Activated B cell treated with CpG ODN at 0.5 μM for 24 hours (primary cell): Measurements from ENCODE around the gene UBALD2. TPM values are rescaled to one million over a fixed set of nuclear protein-coding genes. Genes with fewer than 3 reads are reported as not detected.
"Not testable (repeated sequence)": the region's sequence is repeated elsewhere in the genome, so short reads cannot be mapped to it uniquely, and the experiment has no call there.

Experiments
- ATAC-seq: fragments of 200-7000 bp; cut with Tn5 transposase; one replicate; pipeline ENCODE4 v1.10.0; 2021; ENCODE audit warnings: low read depth, mild to moderate bottlenecking, moderate library complexity
- CTCF ChIA-PET: fragments of 350-600 bp; sonication (Branson Sonifier 250); formaldehyde crosslinking; loops from one replicate; lab custom pipeline; 2021; ENCODE audit warnings: antibody characterized with exemption; lab: Charles Lee
- POLR2A ChIA-PET: fragments of 350-600 bp; sonication (Branson Sonifier 250); formaldehyde crosslinking; loops from one replicate; lab custom pipeline; 2021; ENCODE audit warnings: antibody characterized with exemption; lab: Charles Lee
- DNase-seq: peaks from one replicate; pipeline ENCODE4 v3.0.0; 2022
- H3K27ac Mint-ChIP-seq: one replicate; pipeline ENCODE4 v1.8.0; 2020; ENCODE audit warnings: mixed read lengths
- H3K27me3 Mint-ChIP-seq: one replicate; pipeline ENCODE4 v1.8.0; 2021; ENCODE audit warnings: mixed read lengths
- H3K36me3 Mint-ChIP-seq: one replicate; pipeline ENCODE4 v1.8.0; 2021; ENCODE audit warnings: low read depth, mixed read lengths
- H3K4me1 Mint-ChIP-seq: one replicate; pipeline ENCODE4 v1.8.0; 2021; ENCODE audit warnings: mixed read lengths
- H3K4me3 Mint-ChIP-seq: one replicate; pipeline ENCODE4 v1.8.0; 2020; ENCODE audit warnings: mild to moderate bottlenecking, mixed read lengths
- H3K9me3 Mint-ChIP-seq: one replicate; pipeline ENCODE4 v1.8.0; 2020; ENCODE audit warnings: mixed read lengths
- intact Hi-C: fragments of 100-400 bp; cut with micrococcal nuclease; formaldehyde crosslinking; loops from one replicate; pipeline ENCODE4 v1.15.1; 2024
- total RNA-seq: library from RNA; stranded (reverse); gene quantifications from 2 replicates; pipeline ENCODE4 v1.2.3, GENCODE V29; 2022
- TF ChIP-seq, protein P1 (sequence below): fragments of 200-600 bp; IDR thresholded peaks from one replicate; pipeline ENCODE4 v1.8.0; 2022; ENCODE audit warnings: antibody characterized with exemption, mild to moderate bottlenecking

The UBALD2 gene
- total RNA-seq, 1 donor from 2014 or later, result 152 TPM

- ATAC-seq, result no peak
- ChIA-PET POLR2A (interaction anchor here (0.7 to 17.7 kb wide), 15 partner anchors 3 to 487 kb away, joined by 3 to 481 read pairs (median 7); partner anchors contain the start of genes FOXJ1, RNF157 and UBALD2), CTCF (interaction anchor here (0.9 to 2.6 kb wide), 3 partner anchors 13 to 146 kb away, joined by 3 to 16 read pairs (median 8); no protein-coding TSS in a partner anchor)
- peaks cover 37% of the 10 kb centered on the region for H3K36me3 Mint-ChIP-seq
- no peaks in the 10 kb centered on the region for H3K27me3 Mint-ChIP-seq
- peaks cover 80% of the 10 kb centered on the region for H3K4me1 Mint-ChIP-seq
- intact Hi-C loops, result loop anchor here (10.0 kb wide), 1 partner anchor 972 kb away; no protein-coding TSS in a partner anchor
- TF ChIP-seq, protein P1, sequence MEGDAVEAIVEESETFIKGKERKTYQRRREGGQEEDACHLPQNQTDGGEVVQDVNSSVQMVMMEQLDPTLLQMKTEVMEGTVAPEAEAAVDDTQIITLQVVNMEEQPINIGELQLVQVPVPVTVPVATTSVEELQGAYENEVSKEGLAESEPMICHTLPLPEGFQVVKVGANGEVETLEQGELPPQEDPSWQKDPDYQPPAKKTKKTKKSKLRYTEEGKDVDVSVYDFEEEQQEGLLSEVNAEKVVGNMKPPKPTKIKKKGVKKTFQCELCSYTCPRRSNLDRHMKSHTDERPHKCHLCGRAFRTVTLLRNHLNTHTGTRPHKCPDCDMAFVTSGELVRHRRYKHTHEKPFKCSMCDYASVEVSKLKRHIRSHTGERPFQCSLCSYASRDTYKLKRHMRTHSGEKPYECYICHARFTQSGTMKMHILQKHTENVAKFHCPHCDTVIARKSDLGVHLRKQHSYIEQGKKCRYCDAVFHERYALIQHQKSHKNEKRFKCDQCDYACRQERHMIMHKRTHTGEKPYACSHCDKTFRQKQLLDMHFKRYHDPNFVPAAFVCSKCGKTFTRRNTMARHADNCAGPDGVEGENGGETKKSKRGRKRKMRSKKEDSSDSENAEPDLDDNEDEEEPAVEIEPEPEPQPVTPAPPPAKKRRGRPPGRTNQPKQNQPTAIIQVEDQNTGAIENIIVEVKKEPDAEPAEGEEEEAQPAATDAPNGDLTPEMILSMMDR, result no peak
- H3K27ac Mint-ChIP-seq, result peak overlapping the region; percentile 95
- DNase-seq, result no peak
- H3K9me3 Mint-ChIP-seq, result no peaks in the 10 kb centered on the region
- H3K4me3 Mint-ChIP-seq, result peak overlapping the region; percentile 92
Observed at GRCh38 chr17:76267051-76267576, 2.0 kb downstream of the UBALD2 start.

DNA sequence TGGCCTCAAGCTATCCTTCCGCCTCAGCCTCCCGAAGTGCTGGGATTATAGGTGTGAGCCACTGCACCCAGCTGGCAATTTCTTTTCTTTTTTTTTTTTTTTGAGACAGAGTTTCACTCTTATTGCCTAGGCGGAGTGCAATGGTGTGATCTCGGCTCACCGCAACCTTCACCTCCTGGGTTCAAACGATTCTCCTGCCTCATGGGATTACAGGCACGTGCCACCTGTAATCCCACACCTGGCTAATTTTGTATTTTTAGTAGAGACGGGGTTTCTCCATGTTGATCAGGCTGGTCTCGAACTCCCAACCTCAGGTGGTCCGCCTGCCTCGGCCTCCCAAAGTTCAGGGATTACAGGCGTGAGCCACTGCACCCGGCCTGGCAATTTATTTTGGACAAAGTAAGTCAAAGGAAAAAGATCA lies 2.4 kb downstream of the UBALD2 start:
- not testable (repeated sequence) for DNase-seq, H3K27me3 Mint-ChIP-seq, H3K9me3 Mint-ChIP-seq, ATAC-seq
- H3K4me1 Mint-ChIP-seq, result peaks cover 79% of the 10 kb centered on the region
- peak overlapping the region; percentile 83 for H3K4me3 Mint-ChIP-seq
- intact Hi-C loops, result loop anchor here (10.0 kb wide), 1 partner anchor 973 kb away; no protein-coding TSS in a partner anchor
- CTCF ChIA-PET, result interaction anchor here (0.9 to 2.6 kb wide), 3 partner anchors 12 to 146 kb away, joined by 3 to 16 read pairs (median 8); no protein-coding TSS in a partner anchor
- peak overlapping the region; percentile 95 for H3K27ac Mint-ChIP-seq
- H3K36me3 Mint-ChIP-seq, result peaks cover 37% of the 10 kb centered on the region
- POLR2A ChIA-PET, result interaction anchor here (0.7 to 17.7 kb wide), 15 partner anchors 4 to 488 kb away, joined by 4 to 481 read pairs (median 9); partner anchors contain the start of genes FOXJ1, RNF157, TRIM65 and UBALD2

DNA sequence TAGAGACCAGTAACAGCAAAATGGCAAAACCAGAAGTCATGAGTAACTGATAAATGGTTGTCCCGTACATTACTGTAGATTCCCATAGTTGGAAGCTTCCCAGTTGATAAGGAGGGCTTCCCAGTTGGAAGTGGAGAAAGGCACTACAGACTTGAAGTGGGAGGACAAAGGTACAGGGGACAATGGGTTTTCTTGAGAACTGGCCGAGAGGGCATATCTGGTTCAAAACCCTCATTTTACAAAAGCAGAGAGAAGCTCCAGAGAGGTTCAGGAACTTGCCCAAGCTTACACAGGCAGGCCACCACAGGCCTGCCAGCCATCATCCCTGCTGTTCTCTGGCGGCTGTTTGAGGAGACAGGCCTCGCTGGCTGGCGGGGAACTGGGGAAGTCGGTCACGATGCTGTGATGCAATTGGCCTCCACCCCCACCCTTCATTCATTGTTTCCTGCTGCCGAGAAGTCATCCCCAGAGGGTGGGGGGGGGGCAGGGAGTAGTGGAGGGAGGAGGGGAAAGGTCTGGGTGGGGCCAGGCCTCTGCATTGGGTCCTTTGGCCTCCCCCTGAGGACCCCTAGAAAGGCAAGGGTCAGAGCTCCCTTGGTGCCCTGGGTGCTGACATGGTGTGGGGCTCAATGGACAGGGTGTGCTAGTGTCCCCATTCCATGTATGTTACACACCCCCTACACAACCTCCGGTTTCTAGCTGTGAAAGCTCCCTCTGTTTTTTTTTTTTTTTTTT lies 3.0 kb downstream of the UBALD2 start:
- ChIA-PET POLR2A (interaction anchor here (0.7 to 17.7 kb wide), 17 partner anchors 4 to 1901 kb away, joined by 4 to 481 read pairs (median 8); partner anchors contain the start of genes FOXJ1, GPR142, RNF157 and TRIM65), CTCF (interaction anchor here (1.1 to 2.6 kb wide), 3 partner anchors 12 to 147 kb away, joined by 4 to 16 read pairs (median 8); no protein-coding TSS in a partner anchor)
- Mint-ChIP-seq H3K27ac (peak overlapping the region; percentile 95), H3K27me3 (no peaks in the 10 kb centered on the region), H3K4me3 (peak overlapping the region; percentile 83), H3K9me3 (no peaks in the 10 kb centered on the region), H3K4me1 (peaks cover 79% of the 10 kb centered on the region), H3K36me3 (peaks cover 37% of the 10 kb centered on the region)
- TF ChIP-seq, protein P1, result no peak
- intact Hi-C loops, result loop anchor here (10.0 kb wide), 1 partner anchor 973 kb away; no protein-coding TSS in a partner anchor
- DNase-seq (peak; percentile 56), ATAC-seq (peak; percentile 4)

- ATAC-seq, result no peak
- Mint-ChIP-seq H3K4me1 (peaks cover 79% of the 10 kb centered on the region), H3K9me3 (no peaks in the 10 kb centered on the region), H3K4me3 (peak overlapping the region; percentile 83), H3K27me3 (no peaks in the 10 kb centered on the region), H3K36me3 (peaks cover 37% of the 10 kb centered on the region), H3K27ac (peak overlapping the region; percentile 95)
- ChIA-PET CTCF (interaction anchor here (0.7 to 2.5 kb wide), 4 partner anchors 10 to 148 kb away, joined by 3 to 8 read pairs (median 6); no protein-coding TSS in a partner anchor), POLR2A (interaction anchor here (0.5 to 17.7 kb wide), 16 partner anchors 5 to 1902 kb away, joined by 3 to 481 read pairs (median 12); partner anchors contain the start of genes FOXJ1, GPR142, RNF157 and SRP68)
- DNase-seq, result no peak
- intact Hi-C loops, result loop anchor here (10.0 kb wide), 1 partner anchor 974 kb away; no protein-coding TSS in a partner anchor
- TF ChIP-seq, protein P1, result no peak
Observed at GRCh38 chr17:76268991-76269981, 4.1 kb downstream of the UBALD2 start.
